Right lobe of liver (tissue), 6 donors: ENCODE results near the gene SLC25A5. TPM values are rescaled to one million over a fixed set of nuclear protein-coding genes. Genes with fewer than 3 reads are reported as not detected.
A peak's percentile ranks its signal among the peaks of the same experiment; 100 is the strongest.

ENCODE experiments used
- ATAC-seq, 4 donors: fragments of 200-7000 bp; cut with Tn5 transposase; one replicate each; pipeline ENCODE4 v1.9.1; 2020; ENCODE audit warnings: mild to moderate bottlenecking in 4 of 4, moderate library complexity in 4 of 4
- DNase-seq, 3 donors: peaks; one replicate each; pipeline ENCODE4 v3.0.0-alpha.2; 2020
- H3K27ac ChIP-seq, 3 donors: fragments of 200-600 bp; one replicate each; pipeline ENCODE4 v1.8.0; 2022
- H3K27me3 ChIP-seq, 2 donors: fragments of 200-600 bp; one replicate each; pipeline ENCODE4 v1.8.0; 2022
- H3K36me3 ChIP-seq, 4 donors: fragments of 200-600 bp; sonication (generic) in 1 of 4; one replicate each; pipeline versions ENCODE4 v1.5.1 to v1.8.0; 2017 to 2022; ENCODE audit warnings: control low read depth in 1 of 4
- H3K4me1 ChIP-seq, 4 donors: fragments of 200-600 bp; sonication (generic) in 1 of 4; one replicate each; pipeline versions ENCODE4 v1.5.1 to v1.8.0; 2017 to 2022; ENCODE audit warnings: control low read depth in 1 of 4
- H3K4me3 ChIP-seq, 3 donors: fragments of 200-600 bp; one replicate each; pipeline ENCODE4 v1.8.0; 2022
- H3K9me3 ChIP-seq, 4 donors: fragments of 200-600 bp; sonication (generic) in 1 of 4; one replicate each; pipeline versions ENCODE4 v1.5.1 to v1.8.0; 2017 to 2022; ENCODE audit warnings: control low read depth in 1 of 4
- POLR2A ChIP-seq: fragments of 450-650 bp; IDR thresholded peaks from one replicate; pipeline ENCODE4 v1.6.1; 2017; ENCODE audit warnings: antibody characterized with exemption, mild to moderate bottlenecking
- WGBS: methylation state at CpG from one replicate; pipeline ENCODE4 v1.1.6; 2018; ENCODE audit warnings: low coverage, low lambda C conversion rate; ENCODE audit not compliant: insufficient coverage; ENCODE audit errors: missing lambda C conversion rate; 5-methylcytosine and 5-hydroxymethylcytosine counted together
- intact Hi-C, 2 donors: fragments of 100-400 bp; cut with DNase I; formaldehyde crosslinking; loops; one replicate each; pipeline versions ENCODE4 v1.11.2 to v1.14.1; 2022
- total RNA-seq, 6 experiments: library from RNA; depleted of rRNA in 2 of 6; stranded (reverse); fragments of >200 nt in 2 of 6; fragmentation: NEBNext Ultra II Directional in 3 of 6; extraction: Animal tissue kit (Norgen Biotek cat#: 25700) in 3 of 6; gene quantifications; one replicate each; pipeline versions ENCODE4 v1.1.0 to v1.2.4, GENCODE V29; 2016 to 2023
- TF ChIP-seq, protein P1 (sequence below), 4 donors: fragments of 200-600 bp in 3 of 4; fragments of 450-650 bp in 1 of 4; IDR thresholded peaks; one replicate each; pipeline versions ENCODE4 v1.5.1 to v1.8.0; 2016 to 2022; ENCODE audit warnings: antibody characterized with exemption in 4 of 4, mild to moderate bottlenecking in 2 of 4
- donor health status: DM: no; HTN: yes; CAD: no.
- donor health status: DM: no; HTN: no; CAD: no.
- donor health status: DM: no; HTN: no; CAD: no.
- donor health status: DM: no; HTN: yes; CAD: no.
- donor health status: DM: no; HTN: yes; CAD: no.

The SLC25A5 gene
- total RNA-seq, 6 experiments from 2014 or later, result 168 to 296 (median 223) TPM

DNA sequence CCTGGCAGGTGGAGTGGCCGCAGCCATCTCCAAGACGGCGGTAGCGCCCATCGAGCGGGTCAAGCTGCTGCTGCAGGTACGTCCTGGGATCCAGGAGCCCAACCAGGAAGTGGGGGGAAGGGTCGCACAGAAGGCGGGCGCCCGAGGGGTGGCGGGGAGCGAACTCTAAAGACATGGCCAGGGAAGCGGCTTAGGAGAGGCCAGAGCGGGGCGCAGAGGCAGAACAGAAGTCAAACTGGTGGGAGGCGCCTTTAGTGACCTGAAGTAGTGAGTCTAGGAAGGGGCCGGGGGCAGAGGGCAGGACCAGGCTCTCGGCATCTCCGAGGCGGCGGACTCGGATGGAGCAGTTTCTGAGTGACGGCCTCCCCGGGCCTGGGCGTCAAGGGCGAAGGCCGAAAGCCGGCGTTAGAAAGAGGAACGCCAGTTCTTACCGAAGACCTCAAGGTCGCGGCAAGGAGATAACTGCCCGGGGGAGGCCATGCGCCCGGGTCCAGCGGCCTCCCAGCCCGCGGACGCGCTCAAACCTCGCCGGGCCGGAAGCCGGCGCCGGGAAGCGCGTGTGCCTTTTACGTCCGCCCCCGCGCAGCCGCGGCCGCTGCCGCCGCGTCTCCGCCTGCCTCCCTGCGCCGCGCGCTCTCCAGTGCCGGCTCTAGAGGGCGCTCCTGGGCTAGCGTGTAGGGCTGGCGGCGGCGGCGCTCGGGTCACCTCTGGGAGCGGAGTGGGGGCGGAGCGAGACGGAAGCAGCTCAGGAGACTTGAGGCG is 488 bp downstream of the SLC25A5 start:
- peak; percentile 39 for TF ChIP-seq POLR2A
- TF ChIP-seq, protein P1, sequence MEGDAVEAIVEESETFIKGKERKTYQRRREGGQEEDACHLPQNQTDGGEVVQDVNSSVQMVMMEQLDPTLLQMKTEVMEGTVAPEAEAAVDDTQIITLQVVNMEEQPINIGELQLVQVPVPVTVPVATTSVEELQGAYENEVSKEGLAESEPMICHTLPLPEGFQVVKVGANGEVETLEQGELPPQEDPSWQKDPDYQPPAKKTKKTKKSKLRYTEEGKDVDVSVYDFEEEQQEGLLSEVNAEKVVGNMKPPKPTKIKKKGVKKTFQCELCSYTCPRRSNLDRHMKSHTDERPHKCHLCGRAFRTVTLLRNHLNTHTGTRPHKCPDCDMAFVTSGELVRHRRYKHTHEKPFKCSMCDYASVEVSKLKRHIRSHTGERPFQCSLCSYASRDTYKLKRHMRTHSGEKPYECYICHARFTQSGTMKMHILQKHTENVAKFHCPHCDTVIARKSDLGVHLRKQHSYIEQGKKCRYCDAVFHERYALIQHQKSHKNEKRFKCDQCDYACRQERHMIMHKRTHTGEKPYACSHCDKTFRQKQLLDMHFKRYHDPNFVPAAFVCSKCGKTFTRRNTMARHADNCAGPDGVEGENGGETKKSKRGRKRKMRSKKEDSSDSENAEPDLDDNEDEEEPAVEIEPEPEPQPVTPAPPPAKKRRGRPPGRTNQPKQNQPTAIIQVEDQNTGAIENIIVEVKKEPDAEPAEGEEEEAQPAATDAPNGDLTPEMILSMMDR (IDR thresholded peaks at IDR 0.05), result peak; percentile 69 to 81 (median 75)
- intact Hi-C loops, result no loop called here
- Histone ChIP-seq H3K27me3 (no peaks in the 10 kb centered on the region), H3K4me3 (peak overlapping the region; percentile 73 to 84 (median 82)), H3K27ac (peak overlapping the region; percentile 77 to 89 (median 80)), H3K4me1 (no peaks in the 10 kb centered on the region), H3K9me3 (no peaks in the 10 kb centered on the region), H3K36me3 (peaks cover 0 to 17% (median 1%) of the 10 kb centered on the region in 4 donors)
- 33% methylated on average over 31 of the region's 78 CpGs for WGBS
- DNase-seq (peak; percentile 87 to 89 (median 89)), ATAC-seq (peak; percentile 73 to 82 (median 79))

DNA sequence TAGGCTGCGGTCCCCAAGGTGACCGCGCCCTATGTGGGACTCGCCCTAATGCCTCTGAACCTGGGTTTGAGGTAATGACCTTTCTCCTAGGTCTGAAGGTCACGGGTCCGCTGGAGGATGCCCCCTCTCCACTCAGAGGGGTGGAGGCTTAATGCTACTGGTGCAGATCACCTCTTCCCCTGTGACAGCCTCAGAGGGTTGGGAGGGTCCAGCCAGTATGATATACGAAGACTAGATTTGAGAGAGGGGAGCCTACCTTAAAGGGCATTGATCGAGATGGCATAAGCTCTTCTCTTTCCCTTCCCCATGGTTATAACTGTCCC is 1.0 kb downstream of the SLC25A5 start:
- H3K36me3 ChIP-seq, result peaks cover 0 to 17% (median 1%) of the 10 kb centered on the region in 4 donors
- TF ChIP-seq, protein P1 (IDR thresholded peaks at IDR 0.05), result no peak
- TF ChIP-seq POLR2A, result no peak
- no peak for ATAC-seq
- H3K4me1 ChIP-seq, result no peaks in the 10 kb centered on the region
- peak overlapping the region; percentile 77 to 89 (median 80) for H3K27ac ChIP-seq
- H3K9me3 ChIP-seq, result no peaks in the 10 kb centered on the region
- no peak for DNase-seq
- intact Hi-C loops, result no loop called here
- H3K27me3 ChIP-seq, result no peaks in the 10 kb centered on the region
- 39% methylated on average over 2 of the region's 8 CpGs for WGBS
- peak overlapping the region; percentile 73 to 84 (median 82) for H3K4me3 ChIP-seq

DNA sequence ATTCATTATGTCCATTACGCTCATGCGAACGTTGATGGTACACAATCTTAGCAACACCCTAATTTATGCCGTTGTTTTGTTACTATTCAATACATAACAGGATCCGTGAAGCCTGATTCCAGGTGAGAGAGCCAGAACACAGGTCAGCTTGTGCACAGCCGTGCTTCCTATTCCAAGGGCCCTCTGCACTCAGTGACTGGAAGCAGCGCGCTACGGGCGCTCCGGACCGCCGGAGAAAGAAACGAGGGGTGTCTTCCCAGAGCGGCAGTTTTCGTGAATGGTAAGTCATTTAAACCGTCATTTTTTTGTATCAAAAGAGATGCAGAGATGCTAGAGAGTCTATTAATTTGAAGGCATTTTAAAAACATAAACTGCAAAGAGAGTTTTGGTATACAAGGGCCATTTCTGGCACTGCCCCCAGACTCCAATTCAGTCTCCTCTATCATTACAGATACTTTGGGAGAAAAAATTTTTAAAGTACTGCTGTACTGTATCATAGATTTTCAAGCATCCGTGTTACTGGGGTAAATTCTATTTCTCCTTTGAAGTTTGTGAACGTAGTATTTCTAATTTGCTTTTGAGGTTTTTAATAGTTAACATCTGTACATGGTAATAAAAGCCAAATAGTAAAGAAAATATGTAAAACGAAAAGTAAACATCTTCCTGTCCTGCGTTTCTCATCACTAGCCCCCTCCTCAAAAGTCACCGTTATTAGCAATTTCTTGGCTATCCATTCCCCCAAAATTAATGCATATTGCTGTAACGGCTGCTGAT is 6.6 kb downstream of the SLC25A5 start:
- ATAC-seq (no peak), DNase-seq (no peak)
- WGBS, result 70% methylated on average over 23 of the region's 23 CpGs
- intact Hi-C loops, result no loop called here
- H3K9me3 ChIP-seq, result no peaks in the 10 kb centered on the region
- H3K27ac ChIP-seq, result no peak overlapping the region
- H3K27me3 ChIP-seq, result no peaks in the 10 kb centered on the region
- H3K36me3 ChIP-seq, result peaks cover 0 to 16% (median 1%) of the 10 kb centered on the region in 4 donors
- no peak overlapping the region for H3K4me3 ChIP-seq
- peaks cover 0 to 16% (median 4%) of the 10 kb centered on the region in 4 donors for H3K4me1 ChIP-seq
- TF ChIP-seq POLR2A, result no peak
- TF ChIP-seq, protein P1 (IDR thresholded peaks at IDR 0.05), result no peak

DNA sequence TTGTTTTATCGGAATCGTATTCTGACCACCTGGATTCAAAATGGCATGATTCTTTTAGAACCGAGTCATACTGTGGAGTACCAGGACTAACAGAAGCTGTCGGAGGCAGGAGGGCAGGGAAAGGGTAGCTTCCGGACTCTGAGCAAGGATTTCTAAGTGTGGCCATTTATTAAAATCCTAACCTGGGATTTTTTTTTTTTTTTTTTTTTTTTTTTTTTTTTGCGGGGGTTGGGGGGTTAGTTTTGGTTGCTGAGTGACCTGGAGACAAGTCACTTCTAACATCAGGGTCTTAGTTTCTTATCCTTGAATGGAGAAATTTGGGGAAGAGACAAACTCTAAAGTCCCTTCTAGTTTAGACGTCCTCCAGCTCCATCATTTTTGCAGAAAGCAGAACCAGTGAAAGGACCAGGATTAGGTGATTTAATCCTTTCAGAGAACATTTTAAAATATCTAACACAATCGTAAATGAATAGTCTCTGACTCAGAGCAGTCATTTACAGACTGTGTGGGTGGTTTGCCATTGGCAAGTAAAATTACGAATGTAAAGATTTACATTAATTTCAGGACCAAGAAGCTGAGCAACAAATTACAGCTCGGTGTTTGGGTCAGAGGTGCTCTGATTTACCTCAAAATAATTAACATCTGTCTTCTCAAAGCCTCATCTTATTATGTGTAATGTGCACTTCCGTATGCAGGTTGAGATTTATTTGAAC is 7.3 kb downstream of the SLC25A5 start:
- intact Hi-C loops, result no loop called here
- ATAC-seq (no peak), DNase-seq (no peak)
- Histone ChIP-seq H3K9me3 (no peaks in the 10 kb centered on the region), H3K36me3 (peaks cover 0 to 9% (median 1%) of the 10 kb centered on the region in 4 donors), H3K27ac (no peak overlapping the region), H3K4me3 (no peak overlapping the region), H3K4me1 (peaks cover 0 to 16% (median 4%) of the 10 kb centered on the region in 4 donors), H3K27me3 (no peaks in the 10 kb centered on the region)
- WGBS, result 55% methylated on average over 11 of the region's 11 CpGs
- TF ChIP-seq, protein P1 (IDR thresholded peaks at IDR 0.05), result no peak
- TF ChIP-seq POLR2A, result no peak
